CD14-positive monocyte (primary cell): Measurements from ENCODE around the gene MAP3K20. TPM values are rescaled to one million over a fixed set of nuclear protein-coding genes. Genes with fewer than 3 reads are reported as not detected.
A peak's percentile ranks its signal among the peaks of the same experiment; 100 is the strongest.

Experiments
- DNase-seq, 3 donors: peaks; one replicate each; pipeline ENCODE4 v3.0.0-alpha.2; 2011 to 2022
- H2AFZ ChIP-seq: 2 replicates; pipeline ENCODE4 v1.6.0; 2012; ENCODE audit warnings: mild to moderate bottlenecking, low read depth, low read length, inconsistent platforms; ENCODE audit not compliant: insufficient read depth, poor library complexity, severe bottlenecking
- H3K27ac ChIP-seq, 2 donors: 1 replicate in 1 of 2; 2 replicates in 1 of 2; pipeline ENCODE4 v1.5.1; 2012 to 2013; ENCODE audit warnings: low read length in 2 of 2, control low read depth in 1 of 2, inconsistent platforms in 1 of 2, low read depth in 1 of 2, mild to moderate bottlenecking in 1 of 2
- H3K27me3 ChIP-seq, 2 donors: one replicate each; pipeline versions ENCODE4 v1.6.0 to v1.6.1; 2011 to 2013; ENCODE audit warnings: low read length in 2 of 2; ENCODE audit not compliant: control insufficient read depth in 2 of 2, insufficient read depth in 2 of 2
- H3K36me3 ChIP-seq, 2 donors: replicated peaks in 1 of 2; 1 replicate in 1 of 2; 2 replicates in 1 of 2; pipeline versions ENCODE4 v1.5.1 to v1.6.1; 2012 to 2013; ENCODE audit warnings: low read length in 2 of 2, control low read depth in 1 of 2, inconsistent platforms in 1 of 2, mild to moderate bottlenecking in 1 of 2; ENCODE audit not compliant: insufficient read depth in 2 of 2, control insufficient read depth in 1 of 2
- H3K4me1 ChIP-seq, 2 donors: 1 replicate in 1 of 2; 2 replicates in 1 of 2; pipeline versions ENCODE4 v1.5.1 to v1.6.1; 2012 to 2013; ENCODE audit warnings: low read length in 2 of 2, control low read depth in 1 of 2, inconsistent platforms in 1 of 2, mild to moderate bottlenecking in 1 of 2, moderate library complexity in 1 of 2; ENCODE audit not compliant: insufficient read depth in 2 of 2, control insufficient read depth in 1 of 2
- H3K4me2 ChIP-seq: replicated peaks from 2 replicates; pipeline ENCODE3; 2012; ENCODE audit warnings: low read length, moderate library complexity, mild to moderate bottlenecking; ENCODE audit not compliant: poor library complexity, severe bottlenecking; ENCODE audit errors: extremely low read depth
- H3K4me3 ChIP-seq, 3 experiments: fragments of 200-600 bp in 1 of 3; sonication (generic) in 1 of 3; replicated peaks in 1 of 3; 1 replicate in 2 of 3; 2 replicates in 1 of 3; pipeline ENCODE4 v1.5.1; 2011 to 2013; ENCODE audit warnings: low read length in 3 of 3, mild to moderate bottlenecking in 3 of 3, control low read depth in 2 of 3, low read depth in 2 of 3, inconsistent platforms in 1 of 3, moderate library complexity in 1 of 3
- H3K79me2 ChIP-seq: 2 replicates; pipeline ENCODE4 v1.6.0; 2012; ENCODE audit warnings: mild to moderate bottlenecking, control low read depth, inconsistent platforms, low read length, moderate library complexity; ENCODE audit not compliant: insufficient read depth
- H3K9ac ChIP-seq: 2 replicates; pipeline ENCODE4 v1.6.0; 2017; ENCODE audit warnings: low read length, mild to moderate bottlenecking; ENCODE audit not compliant: insufficient read depth, poor library complexity, severe bottlenecking
- H3K9me3 ChIP-seq, 2 donors: replicated peaks in 1 of 2; 1 replicate in 1 of 2; 2 replicates in 1 of 2; pipeline versions ENCODE4 v1.5.1 to v1.6.1; 2012 to 2013; ENCODE audit warnings: low read length in 2 of 2, control low read depth in 1 of 2; ENCODE audit not compliant: control insufficient read depth in 1 of 2, insufficient read depth in 1 of 2
- H4K20me1 ChIP-seq: 2 replicates; pipeline ENCODE4 v1.6.0; 2012; ENCODE audit warnings: mild to moderate bottlenecking, low read length, control low read depth, moderate library complexity; ENCODE audit not compliant: insufficient read depth
- H3K27ac Mint-ChIP-seq, 7 donors: one replicate each; pipeline ENCODE4 v1.8.0; 2020; ENCODE audit warnings: mild to moderate bottlenecking in 7 of 7, mixed read lengths in 7 of 7, moderate library complexity in 6 of 7, inconsistent platforms in 2 of 7
- H3K27me3 Mint-ChIP-seq, 3 donors: one replicate each; pipeline ENCODE4 v1.8.0; 2021 to 2022; ENCODE audit warnings: low read depth in 3 of 3, mild to moderate bottlenecking in 3 of 3, mixed read lengths in 3 of 3, moderate library complexity in 3 of 3, inconsistent platforms in 1 of 3
- H3K36me3 Mint-ChIP-seq, 2 donors: one replicate each; pipeline ENCODE4 v1.8.0; 2020; ENCODE audit warnings: mixed read lengths in 2 of 2, inconsistent platforms in 1 of 2, mild to moderate bottlenecking in 1 of 2
- H3K4me1 Mint-ChIP-seq: one replicate; pipeline ENCODE4 v1.8.0; 2020; ENCODE audit warnings: mild to moderate bottlenecking, mixed read lengths
- H3K4me3 Mint-ChIP-seq, 2 donors: one replicate each; pipeline ENCODE4 v1.8.0; 2020; ENCODE audit warnings: mild to moderate bottlenecking in 2 of 2, mixed read lengths in 2 of 2, moderate library complexity in 1 of 2
- H3K9me3 Mint-ChIP-seq, 7 donors: one replicate each; pipeline ENCODE4 v1.8.0; 2020 to 2022; ENCODE audit warnings: mixed read lengths in 7 of 7, mild to moderate bottlenecking in 6 of 7, moderate library complexity in 6 of 7, inconsistent platforms in 2 of 7
- CTCF ChIP-seq: fragments of 200-600 bp; IDR thresholded peaks from one replicate; pipeline ENCODE4 v1.8.0; 2022; ENCODE audit warnings: antibody characterized with exemption, mild to moderate bottlenecking
- WGBS: methylation state at CpG from one replicate; pipeline ENCODE4 v1.1.5; 2013; ENCODE audit warnings: missing lambda C conversion rate; ENCODE audit not compliant: insufficient coverage; 5-methylcytosine and 5-hydroxymethylcytosine counted together
- intact Hi-C, 2 donors: fragments of 100-400 bp; cut with micrococcal nuclease; formaldehyde crosslinking; loops; one replicate each; pipeline versions ENCODE4 v1.15.0 to v1.15.1; 2023
- polyA plus RNA-seq, 3 donors: library from polyadenylated mRNA; depleted of rRNA in 1 of 3; unstranded in 2 of 3; stranded (reverse) in 1 of 3; fragments of 300-500 nt in 2 of 3; fragments of >200 nt in 1 of 3; fragmentation: Illumina TruSeq in 2 of 3; gene quantifications; 1 replicate in 2 of 3; 2 replicates in 1 of 3; pipeline ENCODE4 v1.2.3, GENCODE V29; 2012 to 2021

Gene MAP3K20
- polyA plus RNA-seq, 3 donors, result 14.3 to 30.7 (median 21.6) TPM

DNA sequence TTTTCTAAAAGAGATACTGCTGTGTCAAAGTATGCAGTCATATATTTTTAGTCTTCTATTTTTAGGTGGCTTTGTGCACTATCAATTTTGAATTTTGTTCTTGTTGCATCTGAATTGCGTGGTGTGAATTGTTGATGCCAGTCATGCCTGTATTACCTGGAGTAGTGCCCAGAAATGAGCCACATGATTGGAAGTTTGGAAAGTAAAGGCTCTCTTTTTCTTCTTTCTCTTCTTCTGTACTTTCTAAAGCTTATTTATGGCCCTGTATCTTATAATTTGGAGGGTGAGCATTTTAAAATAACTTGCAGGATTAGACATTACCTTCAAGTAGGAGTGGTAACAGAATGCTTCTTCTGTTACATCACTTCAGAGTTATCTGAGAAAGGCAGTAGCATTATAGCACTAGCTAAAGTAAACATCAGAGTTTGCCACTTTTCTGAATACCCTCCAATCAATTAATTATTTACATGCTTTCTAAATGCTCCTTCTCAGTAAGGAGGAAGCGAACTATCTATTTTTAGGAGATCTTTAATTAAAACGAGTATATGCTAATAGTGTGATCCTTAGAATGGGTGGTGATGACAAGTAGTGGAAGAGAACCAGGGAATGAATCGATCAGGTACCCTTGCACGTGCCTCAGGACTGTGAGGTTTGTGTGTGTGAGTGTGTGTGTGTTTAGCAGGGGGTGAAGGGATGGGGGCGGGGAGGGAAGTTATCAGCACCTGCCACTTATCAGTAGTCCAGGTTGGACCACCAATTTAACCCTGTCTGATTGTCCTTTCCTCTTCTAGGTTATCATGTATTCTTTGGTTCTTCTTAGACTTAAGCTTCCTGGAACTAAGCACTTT lies 112.5 kb downstream of the MAP3K20 start:
- Histone ChIP-seq H3K79me2 (no peaks in the 10 kb centered on the region), H3K4me1 (no peaks in the 10 kb centered on the region), H2AFZ (no peak overlapping the region), H3K36me3 (peaks cover 34 to 72% of the 10 kb centered on the region in 2 donors), H3K4me2 (no peak overlapping the region), H3K9me3 (no peaks in the 10 kb centered on the region), H3K27me3 (no peaks in the 10 kb centered on the region), H3K27ac (no peak overlapping the region), H4K20me1 (no peaks in the 10 kb centered on the region), H3K9ac (no peak overlapping the region), H3K4me3 (no peak overlapping the region)
- WGBS, result 80% methylated on average over 3 of the region's 6 CpGs
- peak overlapping the region in 1 of 7 donors; percentile 33 for H3K27ac Mint-ChIP-seq
- peaks cover 0 to 1% (median 0%) of the 10 kb centered on the region in 3 donors for H3K27me3 Mint-ChIP-seq
- H3K9me3 Mint-ChIP-seq, result no peaks in the 10 kb centered on the region
- H3K4me1 Mint-ChIP-seq, result peaks cover 8% of the 10 kb centered on the region
- peaks cover 49 to 60% of the 10 kb centered on the region in 2 donors for H3K36me3 Mint-ChIP-seq
- DNase-seq, result no peak
- no peak overlapping the region for H3K4me3 Mint-ChIP-seq
- intact Hi-C loops, result no loop called here
- no peak for TF ChIP-seq CTCF

DNA sequence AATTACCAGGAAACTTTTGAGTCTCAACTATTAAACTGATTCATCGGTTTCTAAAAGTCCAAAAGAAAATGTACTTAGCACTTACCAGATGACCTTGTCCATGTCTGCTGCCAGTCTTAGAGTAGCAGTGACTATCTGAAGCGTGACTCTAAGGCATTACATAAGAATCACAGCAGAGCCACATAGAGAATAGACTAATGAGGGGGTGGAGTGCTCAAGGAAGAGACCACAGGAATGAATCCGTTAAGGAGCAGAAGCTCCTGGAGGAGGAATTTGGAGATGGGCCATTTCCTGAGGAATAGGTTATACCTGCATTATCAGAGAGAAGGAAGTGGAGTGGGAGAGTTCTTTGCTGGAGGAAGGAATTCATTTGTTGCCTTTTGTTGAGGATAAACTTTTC lies 116.0 kb downstream of the MAP3K20 start:
- Histone ChIP-seq H3K27ac (no peak overlapping the region), H4K20me1 (no peaks in the 10 kb centered on the region), H3K9ac (no peak overlapping the region), H3K9me3 (no peaks in the 10 kb centered on the region), H3K36me3 (peaks cover 33 to 89% of the 10 kb centered on the region in 2 donors), H3K4me1 (no peaks in the 10 kb centered on the region), H3K4me3 (no peak overlapping the region), H3K4me2 (no peak overlapping the region), H3K27me3 (no peaks in the 10 kb centered on the region), H2AFZ (no peak overlapping the region), H3K79me2 (no peaks in the 10 kb centered on the region)
- intact Hi-C loops, result no loop called here
- H3K4me3 Mint-ChIP-seq, result no peak overlapping the region
- H3K4me1 Mint-ChIP-seq, result peaks cover 6% of the 10 kb centered on the region
- TF ChIP-seq CTCF, result no peak
- H3K27me3 Mint-ChIP-seq, result peaks cover 0 to 1% (median 0%) of the 10 kb centered on the region in 3 donors
- 100% methylated on average over 2 of the region's 3 CpGs for WGBS
- H3K36me3 Mint-ChIP-seq, result peaks cover 58 to 67% of the 10 kb centered on the region in 2 donors
- DNase-seq, result no peak
- peaks cover 0 to 1% (median 0%) of the 10 kb centered on the region in 7 donors for H3K9me3 Mint-ChIP-seq
- H3K27ac Mint-ChIP-seq, result no peak overlapping the region
